Stimulated activated CD4-positive, alpha-beta T cell treated with anti-CD3 and anti-CD28 coated beads, Interleukin-12 subunit alpha, Interleukin-12 subunit beta, amount 100 ng/mL, for 4 hours (primary cell): ENCODE measurements around the gene STPG4.
"Not testable (repeated sequence)": the region's sequence is repeated elsewhere in the genome, so short reads cannot be mapped to it uniquely, and the experiment has no call there.

Experiments
- DNase-seq: peaks from one replicate; pipeline ENCODE4 v3.0.0-alpha.2; 2020

The STPG4 gene, protein sequence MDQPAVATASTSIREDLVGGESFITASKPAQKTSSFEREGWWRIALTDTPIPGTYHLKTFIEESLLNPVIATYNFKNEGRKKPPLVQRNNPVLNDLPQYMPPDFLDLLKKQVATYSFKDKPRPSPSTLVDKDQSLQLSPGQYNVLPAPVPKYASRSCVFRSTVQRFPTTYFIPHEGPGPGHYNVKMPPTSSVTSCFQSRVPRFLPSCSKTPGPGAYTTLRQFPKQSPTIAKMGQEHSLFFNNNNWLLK

DNA sequence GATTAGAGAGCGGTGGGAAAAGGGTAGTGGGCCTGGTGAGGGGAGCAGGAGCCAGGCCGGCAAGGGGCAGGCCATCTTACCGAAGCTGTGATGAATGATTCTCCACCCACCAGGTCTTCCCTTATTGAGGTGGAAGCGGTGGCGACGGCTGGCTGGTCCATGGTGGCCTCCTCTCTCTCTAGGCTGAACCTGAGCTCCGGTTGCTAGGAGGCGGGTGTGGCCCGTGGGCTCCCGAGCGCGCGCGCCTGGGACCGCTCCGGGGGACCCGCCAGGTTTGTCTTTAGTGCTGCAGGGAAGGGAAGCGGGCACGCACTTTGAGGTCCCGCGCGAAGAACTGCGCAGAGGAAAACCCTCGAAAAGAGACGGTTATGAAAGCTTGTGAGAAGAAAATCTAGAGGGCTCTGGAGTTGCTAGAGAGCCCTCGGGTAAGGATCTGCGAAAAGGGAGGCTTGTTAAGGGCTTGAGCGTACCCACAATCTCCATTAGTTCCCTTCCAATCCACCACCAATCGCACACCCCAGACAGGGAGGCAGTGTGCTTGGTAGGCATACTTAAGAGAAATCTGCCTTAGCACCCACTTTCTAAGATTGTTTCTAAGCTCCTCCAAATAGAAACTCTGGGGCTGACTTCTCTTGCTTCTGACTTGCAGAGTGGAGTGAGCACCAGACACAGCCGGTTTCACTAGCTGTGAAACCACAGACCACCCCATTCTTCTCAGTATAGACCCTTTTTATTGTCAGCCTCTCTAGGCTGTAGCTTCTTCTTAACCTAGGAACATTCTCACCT lies at the start of gene STPG4:
STPG4 (minus strand) TSS at position 218 of the 786 bp plus-strand sequence; CDS start at position 161, 57 bp downstream.
- DNase-seq: no peak

DNA sequence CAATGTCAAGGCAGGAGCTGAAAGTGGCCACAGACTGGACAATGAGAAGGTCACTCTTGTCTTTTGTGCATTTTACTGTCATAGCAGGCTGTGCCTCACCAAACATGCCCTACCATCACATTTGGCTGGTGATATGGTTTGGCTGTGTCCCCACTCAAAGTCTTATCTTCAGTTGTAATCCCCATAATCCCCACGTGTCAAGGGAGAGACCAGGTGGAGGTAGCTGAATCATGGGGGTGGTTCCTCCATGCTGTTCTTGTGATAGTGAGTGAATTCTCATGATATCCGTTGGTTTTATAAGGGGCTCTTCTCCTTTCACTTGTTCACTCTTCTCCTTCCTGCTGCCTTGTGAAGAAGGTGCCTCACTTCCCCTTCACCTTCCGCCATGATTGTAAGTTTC lies 49.6 kb upstream of the STPG4 start:
- no peak for DNase-seq

DNA sequence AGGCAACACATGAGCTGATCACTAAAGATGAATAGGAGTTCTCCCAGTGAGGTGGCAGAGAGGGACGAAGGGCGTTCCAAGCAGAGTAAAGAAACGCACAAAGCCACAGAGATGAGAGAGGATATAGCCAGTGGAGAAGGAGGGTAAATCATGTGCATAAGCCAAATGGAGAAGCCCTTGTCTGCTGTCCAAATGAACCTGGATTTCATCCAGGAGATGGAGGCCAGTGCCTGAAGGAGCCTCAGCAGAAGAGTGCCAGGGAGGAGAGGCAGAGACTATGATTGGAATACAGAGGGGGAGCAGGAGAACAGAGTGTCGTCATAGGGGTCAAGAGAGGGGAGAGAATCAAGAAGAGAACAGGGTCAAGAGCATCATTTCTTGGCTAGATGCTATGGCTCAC lies 48.9 kb upstream of the STPG4 start:
- DNase-seq: no peak

DNA sequence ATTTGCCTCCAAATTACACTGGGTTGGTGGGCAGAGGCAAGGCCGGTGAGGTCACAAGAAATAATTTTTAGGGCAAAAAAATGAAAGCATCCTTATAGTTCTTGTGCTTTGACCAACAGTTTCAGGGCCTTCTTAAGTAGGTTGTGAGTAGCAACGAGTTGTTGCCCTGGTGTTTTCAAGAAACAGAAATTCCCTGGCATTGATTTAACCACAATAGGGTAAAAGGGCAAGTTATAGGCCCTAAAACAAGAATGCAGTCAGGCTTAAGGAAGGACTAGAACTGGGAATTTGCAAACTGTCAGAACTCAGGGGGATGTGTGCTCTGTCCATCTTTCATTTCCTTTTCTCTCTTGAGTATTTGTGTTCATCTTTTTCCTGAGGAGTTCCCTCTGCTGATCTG lies 46.1 kb upstream of the STPG4 start:
- no peak for DNase-seq

DNA sequence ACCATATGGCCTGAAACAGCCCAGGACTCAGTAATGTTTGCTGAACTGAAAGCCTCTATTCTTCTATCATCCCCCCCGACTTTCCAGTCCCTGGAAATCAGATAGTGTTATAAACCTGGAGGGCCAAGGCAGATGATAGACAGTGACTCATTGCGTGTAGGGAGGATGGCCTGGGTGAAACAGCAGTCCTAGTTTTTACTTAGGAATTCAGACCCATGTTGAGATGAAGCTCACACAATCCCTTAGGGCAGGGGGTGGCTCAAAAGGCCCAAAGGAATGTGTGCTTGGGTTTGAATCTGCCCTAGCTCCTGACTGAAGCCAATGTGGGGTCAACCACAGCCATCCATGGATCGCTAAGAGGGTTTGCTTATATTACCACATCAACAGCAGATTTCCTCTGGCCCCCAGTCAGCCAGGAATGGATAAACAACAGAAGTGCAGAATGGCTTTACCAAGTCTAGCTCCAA lies 43.9 kb upstream of the STPG4 start:
- no peak for DNase-seq

DNA sequence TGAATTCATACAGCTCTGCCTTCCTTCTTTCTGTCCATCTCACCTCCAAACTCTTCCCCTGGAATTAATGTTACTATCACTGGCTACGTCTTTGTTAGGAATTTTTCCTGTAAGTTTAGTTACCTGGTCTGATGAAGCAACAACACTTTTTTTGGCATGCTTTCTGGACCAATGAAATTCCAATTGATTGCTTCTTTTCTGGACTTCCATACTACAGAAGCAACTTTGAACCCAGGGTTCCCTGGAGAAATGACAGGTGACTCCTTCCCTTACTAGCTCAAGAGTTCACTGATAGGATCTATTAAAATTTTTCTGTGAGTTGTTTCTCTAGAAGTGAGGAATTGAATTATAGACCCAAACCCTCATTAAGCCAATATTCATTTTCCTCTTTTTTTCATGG lies 41.4 kb upstream of the STPG4 start:
- DNase-seq: no peak

DNA sequence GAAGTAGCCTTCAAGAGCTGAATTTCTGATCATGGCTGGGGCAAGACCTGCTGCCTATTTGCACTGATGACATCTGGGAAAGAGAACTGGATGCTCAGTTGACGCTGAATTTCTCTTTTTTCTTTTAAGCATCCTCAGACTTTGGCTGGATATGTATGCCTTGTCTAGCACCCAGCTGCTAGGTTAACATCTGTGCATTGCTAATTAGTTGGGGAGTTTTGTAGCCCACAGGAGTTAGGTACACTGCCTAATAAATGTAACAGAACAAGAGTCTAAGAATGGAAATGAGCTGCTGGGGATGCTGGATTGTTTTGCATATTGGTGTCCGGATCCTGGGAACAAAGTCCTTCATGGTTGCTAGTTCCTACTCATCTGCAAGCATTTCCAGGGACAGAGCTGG lies 40.9 kb upstream of the STPG4 start:
- no peak for DNase-seq

DNA sequence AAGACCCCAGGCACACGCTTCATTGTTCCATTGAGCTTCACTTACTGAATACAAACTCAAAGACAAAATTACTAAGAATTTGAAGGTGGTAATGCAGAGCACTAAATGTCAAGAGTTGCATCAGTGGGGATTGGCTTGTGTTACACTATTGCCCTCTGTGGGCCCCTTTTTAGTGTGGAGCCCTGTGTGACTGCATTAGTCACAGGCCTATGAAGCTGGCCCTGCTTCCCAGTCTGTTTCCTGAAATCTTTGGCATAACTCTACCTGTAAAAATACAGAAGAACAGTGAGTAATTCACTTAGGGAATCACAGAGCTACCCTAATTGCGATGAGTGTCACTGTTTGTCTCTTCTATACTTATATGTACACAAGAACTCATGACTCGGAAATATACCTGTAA lies 40.0 kb upstream of the STPG4 start:
- DNase-seq: no peak

DNA sequence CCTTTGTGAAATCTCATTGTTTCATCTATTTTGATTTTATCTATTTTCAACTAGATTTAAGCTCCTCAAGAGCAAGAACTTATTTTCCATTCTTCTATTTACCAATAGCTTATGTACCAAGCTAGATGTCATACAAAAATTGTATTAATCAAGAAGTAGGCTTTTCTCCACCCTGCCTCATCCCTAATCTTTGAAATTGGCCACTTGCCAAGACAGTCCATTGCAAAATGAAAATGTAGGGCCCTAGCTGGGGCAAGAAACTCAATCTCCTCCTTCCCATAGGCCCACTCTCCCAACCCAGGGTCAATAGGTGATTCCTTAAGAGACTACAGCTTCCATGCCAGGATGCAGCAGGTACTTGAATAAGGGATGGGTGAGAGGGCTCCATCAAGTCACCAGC lies 39.3 kb upstream of the STPG4 start:
- DNase-seq: no peak

DNA sequence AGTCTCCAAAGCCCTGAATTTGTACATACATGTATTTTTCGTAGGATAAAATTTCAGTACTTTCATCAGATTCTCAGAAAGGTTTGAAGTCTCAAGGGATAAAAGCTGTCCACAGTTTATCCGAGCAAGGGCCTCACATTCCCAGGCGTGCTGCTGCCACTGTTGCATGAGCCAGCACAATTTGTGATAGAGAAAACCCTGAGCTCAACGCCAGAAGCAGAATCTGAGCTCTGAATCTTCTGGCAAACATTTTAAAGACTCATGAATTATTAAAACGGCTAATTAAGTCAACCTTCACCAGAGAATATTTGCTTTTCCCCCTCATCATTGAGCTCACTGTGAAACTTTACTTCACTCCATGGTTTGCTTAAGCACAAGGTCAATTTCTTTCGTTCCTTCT lies 38.5 kb upstream of the STPG4 start:
- DNase-seq: no peak

DNA sequence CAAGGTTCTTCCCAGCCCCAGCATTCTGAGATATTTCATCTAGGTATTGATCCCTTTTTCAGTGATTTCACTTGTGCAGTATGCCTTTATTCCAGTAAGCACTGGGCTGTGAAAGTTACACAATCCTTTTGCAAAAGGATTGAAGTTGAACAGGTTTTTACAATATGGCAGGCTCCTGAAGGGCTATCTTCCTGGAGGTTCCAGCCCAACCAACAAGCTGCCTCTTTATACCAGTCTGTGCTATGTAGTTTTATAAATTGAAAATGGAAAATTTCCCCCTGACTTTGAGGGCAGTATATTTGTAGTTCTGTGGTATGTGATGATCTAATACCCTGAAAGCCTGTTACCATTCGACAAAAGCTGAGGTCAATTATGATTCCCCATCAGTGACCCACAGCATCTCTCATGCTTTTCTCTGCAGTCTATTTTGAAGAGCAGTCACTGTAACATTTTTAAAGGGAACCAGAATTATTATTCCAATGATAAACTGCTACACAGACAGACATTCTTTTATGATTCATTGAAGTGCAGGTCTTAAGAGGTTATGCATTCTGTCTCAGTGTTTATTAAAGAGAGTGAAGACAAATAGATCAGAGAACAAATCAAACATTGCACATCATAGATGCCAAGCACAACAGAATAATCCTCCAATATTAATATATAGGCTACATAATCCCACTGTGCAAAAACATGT lies 35.2 kb upstream of the STPG4 start:
- no peak for DNase-seq

DNA sequence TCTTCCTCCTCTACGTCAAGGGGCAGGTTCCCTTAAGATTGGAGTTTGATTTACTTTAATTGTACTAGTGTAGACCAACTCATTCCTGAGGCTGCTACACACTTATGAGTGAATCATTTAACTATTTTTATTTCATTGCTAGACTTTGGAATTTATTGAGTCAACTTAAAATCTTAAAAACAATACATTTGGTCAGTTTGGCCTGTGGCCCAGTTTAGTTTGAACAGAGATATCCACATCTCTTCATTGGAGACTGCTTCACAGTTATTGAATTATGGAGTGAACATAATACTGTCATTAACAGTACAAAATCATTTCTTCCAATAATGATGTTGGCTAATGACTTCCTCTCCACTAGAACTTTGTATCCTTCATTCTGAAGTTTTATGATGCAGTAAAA lies 34.5 kb upstream of the STPG4 start:
- DNase-seq: no peak

DNA sequence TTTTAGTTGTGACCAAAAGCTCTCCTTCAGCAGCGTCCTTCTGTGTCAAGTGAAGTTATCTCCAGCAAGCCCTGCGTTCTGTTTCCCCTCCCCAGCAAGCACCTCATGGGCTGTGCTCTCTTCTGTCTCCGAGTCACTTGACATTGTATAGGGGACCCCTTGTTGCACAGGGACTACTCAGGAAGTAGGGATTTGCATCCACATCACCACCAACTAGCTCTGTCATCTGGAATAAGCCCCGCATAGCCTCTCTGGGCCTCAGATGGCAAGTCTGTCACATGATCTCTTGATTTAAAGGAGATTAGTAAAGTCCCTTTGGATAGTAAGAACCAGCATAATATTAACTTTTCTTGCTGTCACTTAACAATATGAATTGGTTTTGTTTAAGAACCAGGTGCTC lies 32.0 kb upstream of the STPG4 start:
- DNase-seq: no peak

DNA sequence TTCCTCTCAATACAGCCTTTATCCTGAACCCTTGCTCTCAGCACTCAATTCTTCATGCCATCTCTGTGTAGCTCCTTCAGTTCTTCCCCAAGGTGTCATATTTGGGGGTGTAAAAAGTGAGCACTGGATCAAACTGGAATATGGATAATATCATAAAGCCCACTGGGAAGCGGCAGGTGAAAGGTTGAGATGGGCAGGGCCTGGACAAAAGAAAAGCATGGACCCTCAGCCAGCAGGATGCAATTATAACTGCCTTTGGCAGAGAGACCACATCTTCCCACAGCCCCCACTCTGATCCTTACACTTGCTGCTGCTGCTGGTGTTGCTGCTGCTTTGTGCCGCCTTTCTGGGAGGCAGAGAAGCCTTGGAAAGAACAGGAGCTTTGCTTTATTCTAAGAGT lies 31.2 kb upstream of the STPG4 start:
- DNase-seq: no peak

DNA sequence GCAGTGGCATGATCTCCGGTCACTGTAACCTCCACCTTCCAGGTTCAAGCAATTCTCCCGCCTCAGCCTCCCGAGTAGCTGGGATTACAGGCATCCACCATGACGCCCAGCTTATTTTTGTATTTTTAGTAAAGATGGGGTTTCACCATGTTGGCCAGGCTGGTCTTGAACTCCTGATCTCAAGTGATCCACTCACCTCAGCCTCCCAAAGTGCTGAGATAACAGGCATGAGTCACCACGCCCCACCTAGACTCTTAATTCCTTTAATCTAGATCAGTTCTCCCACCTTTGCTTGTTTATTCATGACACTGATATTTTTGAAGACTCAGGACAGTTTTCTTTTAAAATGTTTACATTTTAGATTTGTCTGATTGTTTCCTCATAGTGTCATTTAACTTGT lies 30.0 kb upstream of the STPG4 start:
- DNase-seq: not testable (repeated sequence)

DNA sequence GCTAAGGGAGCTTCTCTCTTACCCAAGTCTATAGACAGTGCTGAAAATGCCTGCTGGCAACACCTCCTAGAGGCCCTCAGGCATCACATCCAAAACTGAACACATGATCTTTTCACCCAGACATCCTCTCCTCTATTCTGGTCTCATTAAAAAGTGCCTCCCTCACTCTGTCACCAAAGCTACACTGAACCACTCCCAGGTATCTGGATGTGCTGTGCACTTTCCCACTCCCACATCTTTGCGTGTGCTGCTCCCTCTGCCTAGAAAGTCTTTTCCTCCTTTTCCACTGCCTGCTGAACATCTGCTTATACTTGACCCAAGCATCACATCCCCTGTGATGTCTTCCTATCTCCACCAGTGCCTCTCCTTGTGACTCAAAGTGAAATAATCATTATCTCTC lies 26.1 kb upstream of the STPG4 start:
- no peak for DNase-seq

DNA sequence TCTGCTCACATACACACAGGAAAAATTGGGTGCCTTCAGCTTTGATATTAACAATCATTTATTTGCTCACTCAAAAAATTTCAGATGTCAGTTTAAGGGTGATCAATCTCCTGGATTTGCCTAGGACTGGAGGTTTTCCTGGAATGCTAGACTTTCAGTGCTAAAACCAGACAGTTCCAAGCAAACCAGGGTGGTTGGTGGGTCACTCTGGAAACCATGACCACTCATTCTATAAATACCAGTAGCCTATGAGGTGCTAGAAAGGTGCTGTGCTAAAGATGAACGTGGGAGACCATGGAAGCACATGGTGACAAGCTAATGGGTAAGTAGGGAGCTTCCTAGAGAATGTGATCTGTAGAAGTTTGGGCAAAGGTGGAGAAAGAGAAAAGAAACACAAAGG lies 25.4 kb upstream of the STPG4 start:
- DNase-seq: no peak

DNA sequence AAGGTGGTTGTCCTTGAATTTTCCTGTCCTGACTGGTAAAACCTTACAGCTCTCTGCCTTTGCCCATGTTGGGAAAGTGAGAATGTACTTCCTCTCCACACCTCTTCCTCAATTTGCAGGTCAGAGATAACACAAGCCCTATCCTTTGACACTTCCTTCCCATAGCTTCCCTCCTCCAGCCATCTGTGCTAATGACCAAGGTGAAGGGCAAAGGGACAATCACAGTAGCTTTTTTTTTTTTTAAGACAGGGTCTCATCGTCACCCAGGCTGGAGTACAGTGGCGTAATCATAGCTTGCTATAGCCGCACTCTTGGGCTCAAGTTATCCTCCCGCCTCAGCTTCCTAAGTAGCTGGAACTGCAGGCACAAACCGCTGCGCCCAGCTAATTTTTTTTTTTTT lies 24.3 kb upstream of the STPG4 start:
- no peak for DNase-seq

DNA sequence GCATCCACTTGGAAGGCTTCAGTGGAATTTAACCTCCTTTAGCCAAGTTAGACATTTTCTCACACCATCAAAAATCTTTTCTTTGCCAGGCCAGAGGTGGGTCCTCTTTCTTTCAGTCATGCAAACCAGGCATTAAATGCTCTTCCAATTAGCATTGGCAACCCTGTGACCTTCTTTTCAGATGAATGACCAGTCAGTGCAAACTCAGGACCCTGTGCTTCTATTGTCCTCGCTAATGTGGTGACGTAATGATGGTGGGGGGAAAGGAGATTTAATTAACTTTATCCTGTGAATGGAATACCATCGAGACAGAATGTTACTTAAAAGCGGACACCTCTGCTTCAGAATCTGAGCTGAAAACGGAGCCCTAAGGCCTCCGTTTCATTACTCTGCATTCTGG lies 23.2 kb upstream of the STPG4 start:
- DNase-seq: no peak

DNA sequence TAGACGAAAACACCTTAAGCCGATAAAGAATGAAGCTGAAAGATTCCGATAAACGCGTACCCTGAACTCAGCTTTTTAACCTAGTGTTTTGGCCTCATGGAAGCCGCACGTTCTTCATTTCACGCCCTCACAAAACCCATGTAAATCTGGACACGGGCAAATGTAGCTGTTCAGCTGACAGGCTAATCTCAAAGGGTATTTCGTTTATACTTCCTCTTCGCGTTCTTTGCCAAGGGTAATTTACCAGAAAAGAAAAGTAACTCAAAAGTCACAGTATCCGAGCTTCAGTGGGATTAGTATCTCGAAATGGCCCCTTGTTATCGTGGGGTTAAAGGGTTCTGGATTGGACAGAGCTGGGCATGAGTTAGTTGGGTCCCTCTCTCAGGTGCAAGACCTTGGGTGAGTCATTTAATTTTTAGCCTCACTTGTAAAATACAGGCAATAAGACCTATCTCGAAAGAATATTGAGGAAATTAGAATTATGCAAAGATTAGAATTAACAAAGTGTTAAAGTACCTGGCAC lies 22.0 kb upstream of the STPG4 start:
- no peak for DNase-seq

DNA sequence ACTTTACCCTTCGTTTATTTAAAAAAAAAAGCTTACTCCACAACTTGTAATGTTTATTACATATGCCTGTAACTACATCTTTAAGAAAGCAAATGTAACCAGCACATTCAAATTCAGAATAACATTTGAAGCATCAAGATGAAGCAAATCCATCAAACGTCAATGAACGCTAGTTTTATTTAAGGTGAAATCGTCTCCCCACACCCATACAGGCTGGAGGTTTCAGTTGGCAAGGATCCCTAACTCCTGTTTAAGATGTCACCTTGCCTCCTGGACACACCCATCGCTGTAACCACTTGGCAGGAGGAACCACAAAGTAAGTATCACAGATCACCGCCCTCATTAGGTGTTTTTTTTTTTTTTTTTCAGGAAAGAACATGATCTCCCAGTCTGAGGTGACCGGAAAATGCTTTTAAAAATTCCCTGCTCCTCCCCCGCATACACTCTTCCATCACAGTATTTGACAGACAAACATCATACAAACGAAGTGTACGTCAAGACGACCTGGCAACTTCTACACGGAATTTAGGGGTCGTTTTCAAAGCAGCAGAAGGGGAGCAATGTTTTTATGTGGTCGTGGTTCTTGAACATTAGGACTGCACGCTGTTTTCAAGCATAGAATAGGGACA lies 19.7 kb upstream of the STPG4 start:
- no peak for DNase-seq

DNA sequence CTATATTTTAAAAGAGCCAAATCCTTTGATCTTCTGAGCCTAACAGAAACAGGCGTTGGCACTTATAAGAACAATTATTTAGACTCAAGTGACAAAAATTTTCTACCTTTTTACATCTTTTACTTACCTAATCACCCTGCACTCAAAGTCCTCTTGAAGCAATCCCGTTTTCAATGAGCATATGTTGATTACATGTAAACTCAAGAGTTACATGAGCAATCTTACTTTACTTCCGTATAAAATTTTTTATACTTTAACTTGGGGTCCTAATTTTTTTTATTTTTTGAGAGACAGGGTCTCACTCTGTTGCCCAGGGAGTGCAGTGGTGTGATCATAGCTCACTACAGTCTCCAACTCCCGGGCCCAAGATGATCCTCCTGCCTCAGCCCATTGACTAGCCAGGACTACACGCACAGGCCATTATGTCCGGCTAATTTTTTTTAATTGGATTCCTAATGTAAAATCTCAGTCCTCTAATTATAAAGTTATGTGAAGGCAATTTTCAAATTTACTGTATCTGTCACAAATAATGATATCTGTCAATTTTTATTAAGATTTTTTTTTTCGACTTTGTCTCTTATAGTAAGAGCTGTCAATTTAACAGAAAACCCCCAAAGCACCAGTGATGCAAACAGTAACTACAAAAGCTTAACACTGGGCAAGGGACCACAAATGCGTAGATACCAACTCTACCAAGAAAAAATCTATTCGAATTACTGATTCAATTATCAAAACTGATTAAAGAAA lies 19.1 kb upstream of the STPG4 start:
- no peak for DNase-seq
